ENCODE results near the gene COBL. TPM values are rescaled to one million over a fixed set of nuclear protein-coding genes. Genes with fewer than 3 reads are reported as not detected.

Gene COBL
- polyA plus RNA-seq, 1 donor, result 30.5 TPM

GRCh38 chr7:51265066-51265907, 51.3 kb downstream of the COBL start:
- H3K36me3 ChIP-seq (ENCODE audit: control insufficient read depth, insufficient read depth, low read length), result no peaks in the 10 kb centered on the region
- WGBS (ENCODE audit: insufficient coverage, low lambda C conversion rate), result no CpG with 5 or more reads among the region's 12 CpGs
- peak overlapping the region; percentile 44 for H3K27ac ChIP-seq (ENCODE audit: low read length)
- H3K27me3 ChIP-seq (ENCODE audit: control insufficient read depth, insufficient read depth, low read length), result no peaks in the 10 kb centered on the region
- peaks cover 47% of the 10 kb centered on the region for H3K4me1 ChIP-seq (ENCODE audit: control insufficient read depth, insufficient read depth, low read length)
- no peaks in the 10 kb centered on the region for H3K9me3 ChIP-seq (ENCODE audit: control insufficient read depth, low read depth, low read length)
- H3K4me3 ChIP-seq (ENCODE audit: low read length), result no peak overlapping the region
- peak; percentile 82 to 89 for DNase-seq

GRCh38 chr7:51263631-51264484, 52.8 kb downstream of the COBL start:
- DNase-seq, result peak; percentile 83 to 94
- WGBS (ENCODE audit: insufficient coverage, low lambda C conversion rate), result 100% methylated on average over 1 of the region's 10 CpGs
- peaks cover 47% of the 10 kb centered on the region for H3K4me1 ChIP-seq (ENCODE audit: control insufficient read depth, insufficient read depth, low read length)
- no peaks in the 10 kb centered on the region for H3K27me3 ChIP-seq (ENCODE audit: control insufficient read depth, insufficient read depth, low read length)
- no peak overlapping the region for H3K4me3 ChIP-seq (ENCODE audit: low read length)
- no peaks in the 10 kb centered on the region for H3K9me3 ChIP-seq (ENCODE audit: control insufficient read depth, low read depth, low read length)
- H3K27ac ChIP-seq (ENCODE audit: low read length), result peak overlapping the region; percentile 90
- no peaks in the 10 kb centered on the region for H3K36me3 ChIP-seq (ENCODE audit: control insufficient read depth, insufficient read depth, low read length)

GRCh38 chr7:51262796-51263531, 53.6 kb downstream of the COBL start:
- Histone ChIP-seq H3K4me1 (ENCODE audit: control insufficient read depth, insufficient read depth, low read length) (peaks cover 47% of the 10 kb centered on the region), H3K4me3 (ENCODE audit: low read length) (no peak overlapping the region), H3K9me3 (ENCODE audit: control insufficient read depth, low read depth, low read length) (no peaks in the 10 kb centered on the region), H3K36me3 (ENCODE audit: control insufficient read depth, insufficient read depth, low read length) (no peaks in the 10 kb centered on the region), H3K27ac (ENCODE audit: low read length) (peak overlapping the region; percentile 90), H3K27me3 (ENCODE audit: control insufficient read depth, insufficient read depth, low read length) (no peaks in the 10 kb centered on the region)
- WGBS (ENCODE audit: insufficient coverage, low lambda C conversion rate), result no CpG with 5 or more reads among the region's 12 CpGs
- no peak for DNase-seq

- peaks cover 47% of the 10 kb centered on the region for H3K4me1 ChIP-seq (ENCODE audit: control insufficient read depth, insufficient read depth, low read length)
- H3K36me3 ChIP-seq (ENCODE audit: control insufficient read depth, insufficient read depth, low read length), result no peaks in the 10 kb centered on the region
These were observed 54.4 kb downstream of the COBL start for GRCh38 chr7:51261950-51262795.

GRCh38 chr7:51261117-51261835, 55.3 kb downstream of the COBL start:
- Histone ChIP-seq H3K27ac (ENCODE audit: low read length) (no peak overlapping the region), H3K27me3 (ENCODE audit: control insufficient read depth, insufficient read depth, low read length) (no peaks in the 10 kb centered on the region), H3K4me1 (ENCODE audit: control insufficient read depth, insufficient read depth, low read length) (peaks cover 52% of the 10 kb centered on the region), H3K36me3 (ENCODE audit: control insufficient read depth, insufficient read depth, low read length) (no peaks in the 10 kb centered on the region), H3K9me3 (ENCODE audit: control insufficient read depth, low read depth, low read length) (no peaks in the 10 kb centered on the region), H3K4me3 (ENCODE audit: low read length) (no peak overlapping the region)
- DNase-seq, result no peak
- 100% methylated on average over 2 of the region's 15 CpGs for WGBS (ENCODE audit: insufficient coverage, low lambda C conversion rate)

More at GRCh38 chr7:51261950-51262795, 54.4 kb downstream of the COBL start:
- H3K4me3 ChIP-seq (ENCODE audit: low read length), result no peak overlapping the region
- no peaks in the 10 kb centered on the region for H3K9me3 ChIP-seq (ENCODE audit: control insufficient read depth, low read depth, low read length)
- DNase-seq, result no peak
- WGBS (ENCODE audit: insufficient coverage, low lambda C conversion rate), result no CpG with 5 or more reads among the region's 20 CpGs
- H3K27ac ChIP-seq (ENCODE audit: low read length), result peak overlapping the region; percentile 90
- no peaks in the 10 kb centered on the region for H3K27me3 ChIP-seq (ENCODE audit: control insufficient read depth, insufficient read depth, low read length)

GRCh38 chr7:51260516-51260915, 56.1 kb downstream of the COBL start:
- Histone ChIP-seq H3K4me3 (ENCODE audit: low read length) (no peak overlapping the region), H3K27ac (ENCODE audit: low read length) (no peak overlapping the region), H3K9me3 (ENCODE audit: control insufficient read depth, low read depth, low read length) (no peaks in the 10 kb centered on the region), H3K36me3 (ENCODE audit: control insufficient read depth, insufficient read depth, low read length) (no peaks in the 10 kb centered on the region), H3K27me3 (ENCODE audit: control insufficient read depth, insufficient read depth, low read length) (no peaks in the 10 kb centered on the region), H3K4me1 (ENCODE audit: control insufficient read depth, insufficient read depth, low read length) (peaks cover 47% of the 10 kb centered on the region)
- no peak for DNase-seq
- WGBS (ENCODE audit: insufficient coverage, low lambda C conversion rate), result 100% methylated on average over 1 of the region's 4 CpGs

- Histone ChIP-seq H3K9me3 (ENCODE audit: control insufficient read depth, low read depth, low read length) (no peaks in the 10 kb centered on the region), H3K4me1 (ENCODE audit: control insufficient read depth, insufficient read depth, low read length) (peaks cover 40% of the 10 kb centered on the region), H3K4me3 (ENCODE audit: low read length) (no peak overlapping the region), H3K27me3 (ENCODE audit: control insufficient read depth, insufficient read depth, low read length) (no peaks in the 10 kb centered on the region), H3K27ac (ENCODE audit: low read length) (no peak overlapping the region), H3K36me3 (ENCODE audit: control insufficient read depth, insufficient read depth, low read length) (no peaks in the 10 kb centered on the region)
- 100% methylated on average over 1 of the region's 4 CpGs for WGBS (ENCODE audit: insufficient coverage, low lambda C conversion rate)
- no peak for DNase-seq
These were observed 56.8 kb downstream of the COBL start for GRCh38 chr7:51259766-51260165.

GRCh38 chr7:51256916-51257315, 59.7 kb downstream of the COBL start:
- Histone ChIP-seq H3K4me1 (ENCODE audit: control insufficient read depth, insufficient read depth, low read length) (peaks cover 11% of the 10 kb centered on the region), H3K27ac (ENCODE audit: low read length) (no peak overlapping the region), H3K4me3 (ENCODE audit: low read length) (no peak overlapping the region), H3K9me3 (ENCODE audit: control insufficient read depth, low read depth, low read length) (no peaks in the 10 kb centered on the region), H3K27me3 (ENCODE audit: control insufficient read depth, insufficient read depth, low read length) (no peaks in the 10 kb centered on the region), H3K36me3 (ENCODE audit: control insufficient read depth, insufficient read depth, low read length) (no peaks in the 10 kb centered on the region)
- DNase-seq, result no peak
- WGBS (ENCODE audit: insufficient coverage, low lambda C conversion rate), result 100% methylated on average over 1 of the region's 4 CpGs

- WGBS (ENCODE audit: insufficient coverage, low lambda C conversion rate), result no CpG with 5 or more reads among the region's 10 CpGs
- peaks cover 13% of the 10 kb centered on the region for H3K4me1 ChIP-seq (ENCODE audit: control insufficient read depth, insufficient read depth, low read length)
- DNase-seq, result peak; percentile 31 to 62
- H3K9me3 ChIP-seq (ENCODE audit: control insufficient read depth, low read depth, low read length), result no peaks in the 10 kb centered on the region
- H3K27ac ChIP-seq (ENCODE audit: low read length), result no peak overlapping the region
- H3K4me3 ChIP-seq (ENCODE audit: low read length), result no peak overlapping the region
- H3K27me3 ChIP-seq (ENCODE audit: control insufficient read depth, insufficient read depth, low read length), result no peaks in the 10 kb centered on the region
- no peaks in the 10 kb centered on the region for H3K36me3 ChIP-seq (ENCODE audit: control insufficient read depth, insufficient read depth, low read length)
These were observed 60.3 kb downstream of the COBL start for GRCh38 chr7:51256209-51256781.

All from large intestine (tissue), 3 donors.